Esophagus squamous epithelium (tissue), 4 donors: ENCODE measurements around the gene PARVG.

Experiments used
- CTCF ChIP-seq, 6 experiments: fragments of 450-650 bp in 4 of 6; fragments of 200-600 bp in 2 of 6; sonication (generic) in 2 of 6; IDR thresholded peaks; one replicate each; pipeline ENCODE4 v1.5.1; 2016 to 2019; ENCODE audit warnings: antibody characterized with exemption in 6 of 6, mild to moderate bottlenecking in 4 of 6, moderate library complexity in 4 of 6
- POLR2A ChIP-seq, 4 donors: fragments of 450-650 bp; IDR thresholded peaks; one replicate each; pipeline ENCODE4 v1.6.1; 2017; ENCODE audit warnings: antibody characterized with exemption in 4 of 4, mild to moderate bottlenecking in 4 of 4, moderate library complexity in 3 of 4

DNA sequence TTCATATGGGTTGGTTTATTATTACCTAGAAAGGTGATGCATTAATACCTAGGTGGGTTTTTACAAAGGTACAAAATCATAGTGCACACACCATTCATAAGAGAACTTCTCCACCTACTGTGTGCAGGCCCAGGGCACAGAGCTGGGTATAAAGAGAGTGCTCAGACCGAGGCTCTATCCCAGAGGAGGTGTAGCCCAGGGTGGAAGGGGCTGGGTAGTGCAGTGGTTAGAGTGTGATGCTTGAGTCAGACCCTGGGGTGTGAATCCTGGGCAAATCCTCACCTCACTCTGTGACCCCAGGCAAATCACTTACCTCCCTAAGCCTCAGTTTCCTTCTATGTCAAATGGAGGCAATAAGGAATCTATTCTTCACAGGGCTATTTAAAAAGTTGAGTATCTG, 32.2 kb downstream of the PARVG start:
- TF ChIP-seq CTCF (IDR thresholded peaks at IDR 0.05) (no peak), POLR2A (IDR thresholded peaks at IDR 0.05) (no peak)
